Pancreas (tissue), 10 donors: ENCODE results near the gene IGSF5. TPM values are rescaled to one million over a fixed set of nuclear protein-coding genes. Genes with fewer than 3 reads are reported as not detected.
"Not testable (repeated sequence)": the region's sequence is repeated elsewhere in the genome, so short reads cannot be mapped to it uniquely, and the experiment has no call there.

Source experiments
- ATAC-seq, 4 donors: fragments of 200-7000 bp; cut with Tn5 transposase; one replicate each; pipeline versions ENCODE4 v1.8.0 to v1.9.1; 2020; ENCODE audit warnings: mild to moderate bottlenecking in 4 of 4, moderate library complexity in 4 of 4
- DNase-seq, 6 donors: peaks; one replicate each; pipeline ENCODE4 v3.0.0-alpha.2; 2020
- FAIRE-seq: peaks from 2 replicates; lab custom pipeline; 2012; peaks lifted over from hg19 to GRCh38; lab: Jason Lieb, UNC
- H3K27ac ChIP-seq, 4 donors: fragments of 200-600 bp; sonication (generic); 1 replicate in 3 of 4; 2 replicates in 1 of 4; pipeline versions ENCODE4 v1.5.0 to v1.8.0; 2020
- H3K27me3 ChIP-seq, 4 donors: fragments of 200-600 bp; one replicate each; pipeline ENCODE4 v1.8.0; 2021
- H3K36me3 ChIP-seq, 3 donors: fragments of 200-600 bp; sonication (generic) in 1 of 3; one replicate each; pipeline versions ENCODE4 v1.5.0 to v1.8.0; 2020 to 2021
- H3K4me1 ChIP-seq, 3 donors: fragments of 200-600 bp; one replicate each; pipeline ENCODE4 v1.8.0; 2021
- H3K4me3 ChIP-seq, 4 donors: fragments of 200-600 bp; sonication (generic) in 2 of 4; one replicate each; pipeline versions ENCODE4 v1.5.0 to v1.8.0; 2020 to 2021
- H3K9me3 ChIP-seq, 4 donors: fragments of 200-600 bp; one replicate each; pipeline ENCODE4 v1.8.0; 2021
- WGBS, 2 donors: extraction: QIAGEN DNeasy Blood & Tissue Kit; methylation state at CpG; one replicate each; pipeline ENCODE4 v1.1.7; 2013; 5-methylcytosine and 5-hydroxymethylcytosine counted together
- intact Hi-C, 3 donors: fragments of 100-400 bp; cut with DNase I; formaldehyde crosslinking; loops; one replicate each; pipeline versions ENCODE4 v1.11.1 to v1.14.2; 2022
- polyA plus RNA-seq, 2 donors: library from polyadenylated mRNA; stranded (reverse); fragments of 200-250 nt; gene quantifications; one replicate each; pipeline ENCODE4 v1.2.3, GENCODE V29; 2013
- total RNA-seq, 6 donors: library from RNA; stranded (reverse); fragmentation: NEBNext Ultra II Directional in 4 of 6; extraction: Animal tissue kit (Norgen Biotek cat#: 25700) in 4 of 6; gene quantifications; one replicate each; pipeline versions ENCODE4 v1.2.1 to v1.2.4, GENCODE V29; 2021 to 2023
- TF ChIP-seq, protein P1 (sequence below), 4 donors: fragments of 200-600 bp; sonication (generic) in 3 of 4; IDR thresholded peaks; one replicate each; pipeline versions ENCODE4 v1.5.0 to v1.8.0; 2021; ENCODE audit warnings: antibody characterized with exemption in 4 of 4
- donor health status: healthy with polysubstance abuse.
- donor health status: DM: no; HTN: no; CAD: no; lungs with moderate emphysema.
- donor health status: DM: no; HTN: no; CAD: no.
- donor health status: control.
- donor health status: control.
- donor health status: Bipolar disorder and iron deficiency.
- donor health status: DM: yes; HTN: yes; CAD: no.
- donor health status: DM: no; HTN: no; CAD: no.
- donor health status: DM: no; HTN: no; CAD: no.
- donor health status: DM: yes; HTN: yes; CAD: no.

IGSF5 gene
- total and polyA plus RNA-seq, 8 donors: 0.57 to 4.7 (median 1.3) TPM

DNA sequence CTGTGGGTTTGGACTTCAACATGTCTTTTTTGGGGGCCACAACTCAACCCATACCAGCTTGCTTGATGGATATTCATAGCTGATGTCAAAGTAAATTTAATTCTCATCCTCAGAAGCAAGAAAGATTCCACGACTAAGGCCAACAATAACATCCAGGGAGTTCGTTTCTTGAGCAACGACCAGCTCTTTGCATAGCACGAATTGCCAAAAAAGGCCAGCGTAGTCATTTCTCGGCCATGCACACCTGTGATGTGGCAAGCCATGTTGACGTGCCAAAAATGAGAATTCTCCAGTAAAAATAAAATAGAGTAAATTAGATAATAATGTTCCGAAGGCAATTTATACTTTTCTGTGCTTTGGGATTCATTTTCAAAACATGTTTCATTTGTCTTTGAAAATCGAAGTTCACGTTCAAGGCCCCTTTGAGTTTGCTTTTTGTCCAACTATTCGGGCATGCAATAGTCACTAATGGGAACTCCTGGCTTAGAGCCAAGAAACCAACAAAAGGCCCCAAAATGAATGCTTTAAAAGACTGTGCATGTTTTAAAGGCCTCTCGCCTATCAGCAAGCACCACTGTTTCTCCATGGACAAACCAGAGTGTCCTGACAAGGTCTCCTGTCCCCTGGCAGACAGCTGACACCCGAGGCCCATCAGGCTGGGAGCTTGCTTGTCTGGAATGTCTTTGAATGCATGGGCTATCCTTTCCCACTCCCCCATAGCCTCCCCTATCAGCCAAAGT is 14.4 kb upstream of the IGSF5 start:
- Histone ChIP-seq H3K9me3 (no peaks in the 10 kb centered on the region), H3K27ac (no peak overlapping the region), H3K4me1 (no peaks in the 10 kb centered on the region), H3K36me3 (no peaks in the 10 kb centered on the region), H3K4me3 (no peak overlapping the region), H3K27me3 (no peaks in the 10 kb centered on the region)
- intact Hi-C loops: no loop called here
- DNase-seq (no peak), FAIRE-seq (no peak), ATAC-seq (no peak)
- WGBS, 2 donors: 78 to 80% methylated on average over 13 of the region's 13 CpGs
- TF ChIP-seq, protein P1, sequence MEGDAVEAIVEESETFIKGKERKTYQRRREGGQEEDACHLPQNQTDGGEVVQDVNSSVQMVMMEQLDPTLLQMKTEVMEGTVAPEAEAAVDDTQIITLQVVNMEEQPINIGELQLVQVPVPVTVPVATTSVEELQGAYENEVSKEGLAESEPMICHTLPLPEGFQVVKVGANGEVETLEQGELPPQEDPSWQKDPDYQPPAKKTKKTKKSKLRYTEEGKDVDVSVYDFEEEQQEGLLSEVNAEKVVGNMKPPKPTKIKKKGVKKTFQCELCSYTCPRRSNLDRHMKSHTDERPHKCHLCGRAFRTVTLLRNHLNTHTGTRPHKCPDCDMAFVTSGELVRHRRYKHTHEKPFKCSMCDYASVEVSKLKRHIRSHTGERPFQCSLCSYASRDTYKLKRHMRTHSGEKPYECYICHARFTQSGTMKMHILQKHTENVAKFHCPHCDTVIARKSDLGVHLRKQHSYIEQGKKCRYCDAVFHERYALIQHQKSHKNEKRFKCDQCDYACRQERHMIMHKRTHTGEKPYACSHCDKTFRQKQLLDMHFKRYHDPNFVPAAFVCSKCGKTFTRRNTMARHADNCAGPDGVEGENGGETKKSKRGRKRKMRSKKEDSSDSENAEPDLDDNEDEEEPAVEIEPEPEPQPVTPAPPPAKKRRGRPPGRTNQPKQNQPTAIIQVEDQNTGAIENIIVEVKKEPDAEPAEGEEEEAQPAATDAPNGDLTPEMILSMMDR (IDR thresholded peaks at IDR 0.05): no peak

DNA sequence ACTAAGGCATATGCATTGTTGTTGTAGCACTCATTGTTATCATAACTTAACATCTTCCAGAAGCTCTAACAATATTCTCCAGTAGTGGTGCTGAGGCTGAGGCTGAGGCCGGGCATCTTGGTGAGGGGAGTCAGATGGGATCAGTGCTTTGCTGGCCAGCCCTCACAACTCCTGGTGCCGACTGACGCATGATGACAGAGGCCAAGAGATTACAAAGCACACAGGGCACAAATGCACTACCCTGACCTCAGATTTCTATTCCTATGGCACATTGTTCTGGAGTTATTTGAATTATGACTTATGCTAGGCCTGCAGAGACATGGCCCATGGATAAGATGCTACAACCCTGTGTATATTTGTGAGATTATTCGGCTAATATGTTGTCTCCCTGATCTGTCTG is 8.3 kb upstream of the IGSF5 start:
- DNase-seq (no peak), FAIRE-seq (no peak), ATAC-seq (no peak)
- TF ChIP-seq, protein P1 (IDR thresholded peaks at IDR 0.05): no peak
- Histone ChIP-seq H3K4me1 (no peaks in the 10 kb centered on the region), H3K27ac (no peak overlapping the region), H3K9me3 (no peaks in the 10 kb centered on the region), H3K4me3 (no peak overlapping the region), H3K36me3 (no peaks in the 10 kb centered on the region), H3K27me3 (no peaks in the 10 kb centered on the region)
- intact Hi-C loops: no loop called here
- WGBS, 2 donors: 82% methylated on average over 4 of the region's 4 CpGs

DNA sequence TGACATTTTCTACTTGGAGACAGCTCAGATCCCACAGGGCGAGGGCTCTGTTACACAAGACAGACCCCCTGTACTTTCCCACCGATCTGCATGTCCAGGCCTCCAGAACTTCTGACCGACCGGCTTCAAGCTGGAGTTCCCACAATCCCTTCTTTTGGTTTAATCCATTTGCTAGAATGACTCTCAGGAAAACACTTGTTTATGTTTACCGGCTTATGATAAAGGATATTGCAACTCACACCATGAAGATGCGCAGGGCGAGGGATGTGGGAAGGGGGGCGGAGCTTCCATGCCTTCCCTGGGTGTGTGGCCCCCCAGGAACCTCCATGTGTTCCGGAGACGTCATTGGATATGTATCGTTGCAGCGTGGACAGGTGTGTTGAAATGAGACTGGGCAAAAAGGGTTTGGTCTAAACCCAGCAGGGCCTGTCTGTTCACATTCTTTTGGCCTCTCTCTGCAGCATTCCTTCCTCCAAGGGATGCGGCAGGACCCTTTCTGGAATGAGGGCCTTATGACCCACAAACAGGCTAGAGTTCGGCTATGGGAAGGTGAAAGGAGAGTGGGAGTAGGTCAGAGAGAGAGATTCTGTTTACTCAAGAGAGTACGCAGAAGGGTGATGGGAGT is 7.5 kb upstream of the IGSF5 start:
- WGBS, 2 donors: 76 to 78% methylated on average over 15 of the region's 15 CpGs
- H3K27me3 ChIP-seq: no peaks in the 10 kb centered on the region
- ATAC-seq: no peak

DNA sequence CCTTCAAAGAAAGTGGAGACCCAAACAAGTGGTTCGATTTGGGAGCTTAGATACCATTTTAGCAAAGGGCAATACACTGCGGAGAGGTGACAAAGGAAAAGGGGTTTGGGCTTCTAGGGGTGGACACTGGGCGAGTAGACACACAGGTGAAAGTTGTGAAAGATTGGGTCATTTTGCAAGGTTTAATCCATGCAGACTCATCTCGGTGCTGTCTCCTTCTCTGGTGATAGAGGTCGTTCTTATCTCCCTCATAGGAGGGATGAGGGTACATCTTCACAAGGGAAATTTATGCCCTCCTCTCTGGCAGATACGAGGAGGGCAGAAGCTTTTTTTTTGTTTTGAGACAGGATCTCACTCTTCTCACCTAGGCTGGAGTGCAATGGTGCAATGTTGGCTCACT is 6.4 kb upstream of the IGSF5 start:
- H3K9me3 ChIP-seq: no peaks in the 10 kb centered on the region
- no peaks in the 10 kb centered on the region for H3K4me1 ChIP-seq
- no peaks in the 10 kb centered on the region for H3K27me3 ChIP-seq
- H3K36me3 ChIP-seq: no peaks in the 10 kb centered on the region
- ATAC-seq (no peak), DNase-seq (no peak), FAIRE-seq (no peak)
- 70 to 72% methylated on average over 6 of the region's 6 CpGs for WGBS, 2 donors
- H3K4me3 ChIP-seq: no peak overlapping the region
- no peak overlapping the region for H3K27ac ChIP-seq
- intact Hi-C loops: no loop called here
- TF ChIP-seq, protein P1 (IDR thresholded peaks at IDR 0.05): no peak

More for the DNA sequence above, 7.5 kb upstream of the IGSF5 start:
- intact Hi-C loops: no loop called here
- no peaks in the 10 kb centered on the region for H3K9me3 ChIP-seq
- DNase-seq: no peak
- TF ChIP-seq, protein P1 (IDR thresholded peaks at IDR 0.05): no peak
- H3K4me3 ChIP-seq: no peak overlapping the region
- H3K4me1 ChIP-seq: no peaks in the 10 kb centered on the region
- no peaks in the 10 kb centered on the region for H3K36me3 ChIP-seq
- FAIRE-seq: no peak
- H3K27ac ChIP-seq: no peak overlapping the region

DNA sequence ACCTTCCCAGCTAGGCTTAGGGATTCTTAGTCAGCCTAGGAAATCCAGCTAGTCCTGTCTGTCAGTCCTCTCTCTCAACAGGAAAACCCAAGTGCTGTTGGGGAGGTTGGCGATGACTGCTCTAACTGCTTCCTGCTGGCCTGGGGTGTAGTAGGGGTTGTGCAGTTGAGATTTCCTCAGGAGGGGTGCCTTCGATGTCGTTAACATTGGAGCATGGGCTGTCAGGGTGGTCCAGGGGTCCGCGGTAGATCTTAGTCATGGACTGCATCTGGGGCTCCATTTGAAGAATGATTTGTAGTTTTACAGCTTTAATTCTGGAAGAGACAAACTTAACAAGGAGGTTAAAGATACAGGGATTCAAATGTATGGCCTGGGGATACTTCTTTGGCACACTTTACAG is 5.5 kb upstream of the IGSF5 start:
- intact Hi-C loops, ATAC-seq, H3K4me1 ChIP-seq, H3K36me3 ChIP-seq, H3K4me3 ChIP-seq, H3K27ac ChIP-seq, H3K27me3 ChIP-seq, FAIRE-seq, DNase-seq, H3K9me3 ChIP-seq: not testable (repeated sequence)
- 95 to 97% methylated on average over 5 of the region's 5 CpGs for WGBS, 2 donors

DNA sequence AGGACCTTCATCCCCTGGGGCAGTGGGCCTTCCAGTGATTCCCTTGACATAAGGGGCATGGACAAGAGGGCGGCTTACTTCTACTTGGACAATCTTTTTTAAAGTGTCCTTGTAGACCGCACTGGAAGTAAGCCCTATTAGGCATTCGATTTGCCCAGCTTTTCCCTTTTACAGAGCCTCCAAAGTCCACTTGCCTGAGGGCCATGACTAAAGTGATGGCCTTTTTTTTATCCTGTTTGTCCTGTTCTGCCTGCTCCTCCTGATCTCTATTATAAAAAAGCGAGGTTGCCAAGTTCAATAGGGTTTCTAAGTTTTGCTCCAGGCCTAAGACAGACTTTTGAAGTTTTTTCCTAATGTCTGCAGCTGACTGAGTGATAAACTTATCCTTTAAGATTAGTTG is 2.4 kb upstream of the IGSF5 start:
- H3K36me3 ChIP-seq, H3K4me3 ChIP-seq, H3K9me3 ChIP-seq, DNase-seq, ATAC-seq, H3K27me3 ChIP-seq, H3K4me1 ChIP-seq, H3K27ac ChIP-seq, FAIRE-seq, intact Hi-C loops: not testable (repeated sequence)
- WGBS, 2 donors: 65 to 81% methylated on average over 4 of the region's 4 CpGs

DNA sequence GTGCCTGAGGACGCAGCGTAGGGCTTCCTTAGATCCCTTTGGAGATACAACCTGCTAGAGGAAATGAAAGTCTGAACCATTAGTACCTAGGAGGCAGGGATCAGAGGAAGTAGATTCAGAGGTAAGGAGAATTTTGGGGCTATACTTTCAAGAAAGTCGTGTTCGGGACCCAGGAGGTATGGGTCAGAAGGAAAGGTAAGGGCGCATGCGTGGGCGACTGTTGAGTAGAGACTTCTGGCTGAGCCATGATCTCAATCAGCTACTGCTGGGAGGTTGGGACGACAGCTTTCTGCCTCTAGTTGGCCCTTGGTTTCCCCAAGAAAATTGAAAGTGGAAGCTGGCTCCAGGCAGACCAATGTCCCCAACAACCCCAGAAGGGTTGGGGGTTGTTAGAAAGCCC is 349 bp downstream of the IGSF5 start:
- H3K9me3 ChIP-seq, H3K4me1 ChIP-seq, H3K36me3 ChIP-seq, DNase-seq, FAIRE-seq, ATAC-seq, intact Hi-C loops, H3K4me3 ChIP-seq, H3K27me3 ChIP-seq, H3K27ac ChIP-seq: not testable (repeated sequence)
- WGBS, 2 donors: 85 to 92% methylated on average over 8 of the region's 8 CpGs
